B cell (primary cell): Measurements from ENCODE around the gene FBF1. TPM values are rescaled to one million over a fixed set of nuclear protein-coding genes. Genes with fewer than 3 reads are reported as not detected.

Experiments
- ATAC-seq: fragments of 200-7000 bp; cut with Tn5 transposase; one replicate; pipeline ENCODE4 v1.10.0; 2021; ENCODE audit warnings: low read depth, mild to moderate bottlenecking, moderate number of reproducible peaks, moderate library complexity
- CTCF ChIA-PET: fragments of 350-600 bp; sonication (Branson Sonifier 250); formaldehyde crosslinking; loops from one replicate; lab custom pipeline; 2021; ENCODE audit warnings: antibody characterized with exemption, inconsistent platforms; lab: Charles Lee
- POLR2A ChIA-PET: fragments of 350-600 bp; sonication (Branson Sonifier 250); formaldehyde crosslinking; loops from one replicate; lab custom pipeline; 2021; ENCODE audit warnings: antibody characterized with exemption; lab: Charles Lee
- DNase-seq: peaks from one replicate; pipeline ENCODE4 v3.0.0; 2013
- H2AFZ ChIP-seq: 2 replicates; pipeline ENCODE4 v1.6.1; 2012; ENCODE audit warnings: mild to moderate bottlenecking, low read depth, low read length; ENCODE audit not compliant: insufficient read depth, poor library complexity, severe bottlenecking
- H3K27ac ChIP-seq, 2 donors: 1 replicate in 1 of 2; 2 replicates in 1 of 2; pipeline ENCODE4 v1.5.1; 2012 to 2013; ENCODE audit warnings: low read length in 2 of 2, mild to moderate bottlenecking in 2 of 2, moderate library complexity in 1 of 2
- H3K27me3 ChIP-seq, 4 experiments: fragments of 200-600 bp in 1 of 4; sonication (generic) in 1 of 4; replicated peaks in 1 of 4; 1 replicate in 2 of 4; 2 replicates in 2 of 4; pipeline versions ENCODE4 v1.6.1 to v1.7.0; 2013 to 2016; ENCODE audit warnings: low read length in 3 of 4, mild to moderate bottlenecking in 2 of 4, mixed read lengths in 1 of 4, moderate library complexity in 1 of 4; ENCODE audit not compliant: insufficient read depth in 4 of 4, control insufficient read depth in 3 of 4; ENCODE audit errors: control extremely low read depth in 1 of 4
- H3K36me3 ChIP-seq, 2 experiments: replicated peaks in 1 of 2; 1 replicate in 1 of 2; 2 replicates in 1 of 2; pipeline versions ENCODE4 v1.6.1 to v1.7.1; 2013; ENCODE audit warnings: low read length in 1 of 2; ENCODE audit not compliant: insufficient read depth in 2 of 2, control insufficient read depth in 1 of 2; ENCODE audit errors: control extremely low read depth in 1 of 2, extremely low read depth in 1 of 2
- H3K4me1 ChIP-seq, 2 donors: fragments of 200-600 bp in 1 of 2; sonication (generic) in 1 of 2; 1 replicate in 1 of 2; 2 replicates in 1 of 2; pipeline versions ENCODE4 v1.5.1 to v1.6.1; 2013 to 2017; ENCODE audit warnings: low read length in 2 of 2; ENCODE audit not compliant: control insufficient read depth in 2 of 2, insufficient read depth in 2 of 2
- H3K4me2 ChIP-seq: replicated peaks from 2 replicates; pipeline ENCODE3; 2012; ENCODE audit warnings: mild to moderate bottlenecking, low read depth, low read length; ENCODE audit not compliant: poor library complexity, severe bottlenecking
- H3K4me3 ChIP-seq, 5 experiments: fragments of 200-600 bp in 1 of 5; sonication (generic) in 1 of 5; 1 replicate in 3 of 5; 2 replicates in 2 of 5; pipeline versions ENCODE4 v1.5.1 to v1.7.0; 2011 to 2016; ENCODE audit warnings: low read length in 4 of 5, mild to moderate bottlenecking in 4 of 5, low read depth in 2 of 5, control low read depth in 1 of 5, moderate library complexity in 1 of 5; ENCODE audit not compliant: insufficient read depth in 1 of 5; ENCODE audit errors: control extremely low read depth in 1 of 5, extremely low read depth in 1 of 5
- H3K79me2 ChIP-seq: fragments of 200-600 bp; sonication (generic); one replicate; pipeline ENCODE4 v1.6.0; 2016; ENCODE audit warnings: low read length; ENCODE audit not compliant: control insufficient read depth, insufficient read depth
- H3K9ac ChIP-seq: fragments of 200-600 bp; sonication (generic); 2 replicates; pipeline ENCODE4 v1.6.1; 2017; ENCODE audit warnings: mild to moderate bottlenecking, low read length, moderate library complexity
- H3K9me3 ChIP-seq, 3 donors: one replicate each; pipeline versions ENCODE4 v1.6.1 to v1.7.1; 2013; ENCODE audit warnings: low read length in 2 of 3; ENCODE audit not compliant: control insufficient read depth in 2 of 3, insufficient read depth in 1 of 3; ENCODE audit errors: control extremely low read depth in 1 of 3
- H4K20me1 ChIP-seq: 2 replicates; pipeline ENCODE4 v1.6.0; 2012; ENCODE audit warnings: mild to moderate bottlenecking, low read length; ENCODE audit not compliant: insufficient read depth, control insufficient read depth, poor library complexity, severe bottlenecking
- H3K27ac Mint-ChIP-seq: one replicate; pipeline ENCODE4 v1.8.0; 2021; ENCODE audit warnings: mixed read lengths
- H3K27me3 Mint-ChIP-seq: one replicate; pipeline ENCODE4 v1.8.0; 2021; ENCODE audit warnings: mixed read lengths
- H3K4me1 Mint-ChIP-seq: one replicate; pipeline ENCODE4 v1.8.0; 2021; ENCODE audit warnings: mixed read lengths
- H3K4me3 Mint-ChIP-seq: one replicate; pipeline ENCODE4 v1.8.0; 2021; ENCODE audit warnings: mixed read lengths
- H3K9me3 Mint-ChIP-seq: one replicate; pipeline ENCODE4 v1.8.0; 2022; ENCODE audit warnings: mixed read lengths; ENCODE audit not compliant: insufficient read depth
- EZH2 ChIP-seq: IDR thresholded peaks from 2 replicates; pipeline ENCODE4 v1.6.1; 2012; ENCODE audit warnings: borderline replicate concordance, low read depth, mild to moderate bottlenecking, moderate library complexity, low read length; ENCODE audit not compliant: insufficient read depth, poor library complexity, severe bottlenecking
- WGBS: methylation state at CpG from one replicate; pipeline ENCODE4 v1.1.5; 2013; ENCODE audit warnings: missing lambda C conversion rate; ENCODE audit not compliant: insufficient coverage; 5-methylcytosine and 5-hydroxymethylcytosine counted together
- intact Hi-C: fragments of 100-400 bp; cut with micrococcal nuclease; formaldehyde crosslinking; loops from one replicate; pipeline ENCODE4 v1.10.0; 2022
- polyA plus RNA-seq: library from polyadenylated mRNA; depleted of rRNA; stranded (reverse); fragments of >200 nt; gene quantifications from 2 replicates; pipeline ENCODE4 v1.2.3, GENCODE V29; 2012
- total RNA-seq, 2 donors: library from RNA; stranded (reverse); fragments of 120-200 nt in 1 of 2; gene quantifications; 1 replicate in 1 of 2; 2 replicates in 1 of 2; pipeline versions ENCODE4 v1.2.3 to v1.2.4, GENCODE V29; 2013 to 2022
- TF ChIP-seq, protein P1 (sequence below): fragments of 200-600 bp; IDR thresholded peaks from one replicate; pipeline ENCODE4 v1.8.0; 2022; ENCODE audit warnings: antibody characterized with exemption, mild to moderate bottlenecking

The FBF1 gene
- total and polyA plus RNA-seq, 2 donors (not counting 1 experiment from before 2014, with no cell fraction given) = 21.6 to 31.5 TPM

DNA sequence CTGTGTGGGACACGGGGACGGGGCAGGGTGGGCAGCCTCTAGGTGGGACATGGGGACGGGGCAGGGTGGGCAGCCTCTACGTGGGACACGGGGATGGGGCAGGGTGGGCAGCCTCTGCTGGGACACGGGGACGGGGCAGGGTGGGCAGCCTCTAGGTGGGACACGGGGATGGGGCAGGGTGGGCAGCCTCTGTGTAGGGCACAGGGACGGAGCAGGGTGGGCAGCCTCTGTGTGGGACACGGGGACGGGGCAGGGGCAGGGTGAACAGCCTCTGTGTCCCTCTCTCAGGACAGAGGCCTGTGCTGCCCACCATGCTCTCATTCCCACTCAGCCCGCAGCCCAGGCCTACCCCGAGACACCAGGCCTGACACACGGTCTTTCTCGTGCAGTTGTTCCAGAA lies 19.2 kb downstream of the FBF1 start:
- no peak overlapping the region for H3K4me2 ChIP-seq
- H3K36me3 ChIP-seq = peaks cover 0 to 4% of the 10 kb centered on the region in 2 experiments
- Mint-ChIP-seq H3K27me3 (no peaks in the 10 kb centered on the region), H3K27ac (no peak overlapping the region), H3K4me1 (no peaks in the 10 kb centered on the region), H3K4me3 (no peak overlapping the region), H3K9me3 (no peaks in the 10 kb centered on the region)
- H2AFZ ChIP-seq = no peak overlapping the region
- H3K4me1 ChIP-seq = no peaks in the 10 kb centered on the region
- H3K9me3 ChIP-seq = no peaks in the 10 kb centered on the region
- H3K9ac ChIP-seq = no peak overlapping the region
- no peak overlapping the region for H3K4me3 ChIP-seq
- H4K20me1 ChIP-seq = no peaks in the 10 kb centered on the region
- ATAC-seq (no peak), DNase-seq (no peak)
- intact Hi-C loops = no loop called here
- no peaks in the 10 kb centered on the region for H3K79me2 ChIP-seq
- CTCF ChIA-PET = no interaction called here
- WGBS = over 99% methylated on average over 13 of the region's 15 CpGs
- POLR2A ChIA-PET = no interaction called here
- no peaks in the 10 kb centered on the region for H3K27me3 ChIP-seq
- TF ChIP-seq EZH2 = no peak
- TF ChIP-seq, protein P1, sequence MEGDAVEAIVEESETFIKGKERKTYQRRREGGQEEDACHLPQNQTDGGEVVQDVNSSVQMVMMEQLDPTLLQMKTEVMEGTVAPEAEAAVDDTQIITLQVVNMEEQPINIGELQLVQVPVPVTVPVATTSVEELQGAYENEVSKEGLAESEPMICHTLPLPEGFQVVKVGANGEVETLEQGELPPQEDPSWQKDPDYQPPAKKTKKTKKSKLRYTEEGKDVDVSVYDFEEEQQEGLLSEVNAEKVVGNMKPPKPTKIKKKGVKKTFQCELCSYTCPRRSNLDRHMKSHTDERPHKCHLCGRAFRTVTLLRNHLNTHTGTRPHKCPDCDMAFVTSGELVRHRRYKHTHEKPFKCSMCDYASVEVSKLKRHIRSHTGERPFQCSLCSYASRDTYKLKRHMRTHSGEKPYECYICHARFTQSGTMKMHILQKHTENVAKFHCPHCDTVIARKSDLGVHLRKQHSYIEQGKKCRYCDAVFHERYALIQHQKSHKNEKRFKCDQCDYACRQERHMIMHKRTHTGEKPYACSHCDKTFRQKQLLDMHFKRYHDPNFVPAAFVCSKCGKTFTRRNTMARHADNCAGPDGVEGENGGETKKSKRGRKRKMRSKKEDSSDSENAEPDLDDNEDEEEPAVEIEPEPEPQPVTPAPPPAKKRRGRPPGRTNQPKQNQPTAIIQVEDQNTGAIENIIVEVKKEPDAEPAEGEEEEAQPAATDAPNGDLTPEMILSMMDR = no peak
- no peak overlapping the region for H3K27ac ChIP-seq

DNA sequence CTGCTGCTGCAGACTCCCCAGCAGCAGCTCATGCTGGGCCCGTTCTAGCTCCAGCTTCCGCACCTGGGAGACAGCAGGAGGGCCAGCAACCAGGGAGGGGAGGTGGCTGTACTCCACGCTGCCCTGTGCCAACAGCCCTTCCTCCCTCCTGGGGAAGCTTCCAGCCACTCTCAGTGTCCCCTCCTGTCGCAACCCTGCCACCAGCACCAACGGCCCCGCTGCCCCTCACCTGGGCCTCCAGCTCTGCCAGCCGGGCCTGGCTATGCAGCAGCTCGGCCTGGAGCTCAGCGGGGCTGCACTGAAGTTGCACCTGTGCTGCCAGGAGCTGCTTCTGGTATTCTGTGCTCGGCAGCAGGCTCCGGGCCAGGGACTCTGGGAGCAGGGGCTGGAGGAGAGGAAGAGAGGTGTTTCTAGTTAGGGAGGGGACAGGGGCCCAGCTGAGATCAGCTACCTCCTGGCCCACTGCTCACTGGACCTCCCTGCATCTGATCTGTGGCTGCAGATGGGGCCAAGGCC lies 20.7 kb downstream of the FBF1 start:
- H3K4me3 ChIP-seq = no peak overlapping the region
- no peak for TF ChIP-seq EZH2
- TF ChIP-seq, protein P1 = no peak
- intact Hi-C loops = no loop called here
- H3K27ac Mint-ChIP-seq = no peak overlapping the region
- H3K27me3 ChIP-seq = no peaks in the 10 kb centered on the region
- CTCF ChIA-PET = no interaction called here
- POLR2A ChIA-PET = interaction anchor here (1.0 kb wide), 1 partner anchor 65 kb away, joined by 4 read pairs; the partner anchor contains the start of gene WBP2
- no peaks in the 10 kb centered on the region for H3K4me1 ChIP-seq
- no peak overlapping the region for H3K27ac ChIP-seq
- DNase-seq = no peak
- H3K9ac ChIP-seq = no peak overlapping the region
- H3K27me3 Mint-ChIP-seq = no peaks in the 10 kb centered on the region
- H3K4me3 Mint-ChIP-seq = no peak overlapping the region
- H4K20me1 ChIP-seq = no peaks in the 10 kb centered on the region
- H3K36me3 ChIP-seq = peaks cover 0 to 4% of the 10 kb centered on the region in 2 experiments
- ATAC-seq = no peak
- H3K9me3 Mint-ChIP-seq = no peaks in the 10 kb centered on the region
- no peaks in the 10 kb centered on the region for H3K4me1 Mint-ChIP-seq
- no peaks in the 10 kb centered on the region for H3K79me2 ChIP-seq
- H2AFZ ChIP-seq = no peak overlapping the region
- H3K9me3 ChIP-seq = no peaks in the 10 kb centered on the region
- 97% methylated on average over 11 of the region's 11 CpGs for WGBS
- H3K4me2 ChIP-seq = no peak overlapping the region
